OCI-LY3 (cell line): ENCODE measurements around the gene PRMT9.

ENCODE experiments used
- H2AFZ ChIP-seq: fragments of 200-600, 300-600 bp; shearing (Covaris generic); 2 replicates; pipeline ENCODE4 v1.6.0; 2014; ENCODE audit warnings: antibody characterized with exemption, low read depth, low read length
- H3K27ac ChIP-seq: fragments of 200-600, 300-600 bp; sonication (generic); 2 replicates; pipeline ENCODE4 v1.5.1; 2014; ENCODE audit warnings: mild to moderate bottlenecking, low read length, moderate library complexity, mixed read lengths
- H3K27me3 ChIP-seq: fragments of 200-600, 300-600 bp; sonication (generic); 2 replicates; pipeline ENCODE4 v1.6.1; 2014; ENCODE audit warnings: low read depth, low read length, mixed read lengths
- H3K36me3 ChIP-seq: fragments of 200-600, 300-600 bp; sonication (generic); replicated peaks from 2 replicates; pipeline ENCODE3; 2014; ENCODE audit warnings: low read depth, low read length, mixed read lengths
- H3K4me1 ChIP-seq: fragments of 300-600, 200-600 bp; sonication (generic); 2 replicates; pipeline ENCODE4 v1.6.1; 2014; ENCODE audit warnings: low read length, mixed read lengths
- H3K4me2 ChIP-seq: fragments of 200-600, 300-600 bp; sonication (generic); 2 replicates; pipeline ENCODE4 v1.6.1; 2014; ENCODE audit warnings: low read length, mixed read lengths
- H3K4me3 ChIP-seq: fragments of 300-600, 200-600 bp; sonication (generic); 2 replicates; pipeline ENCODE4 v1.5.1; 2014; ENCODE audit warnings: antibody characterized with exemption, mild to moderate bottlenecking, low read length, moderate library complexity
- H3K79me2 ChIP-seq: fragments of 300-600, 200-600 bp; shearing (Covaris generic); 2 replicates; pipeline ENCODE4 v1.6.1; 2014; ENCODE audit warnings: mild to moderate bottlenecking, low read length, mixed read lengths
- H3K9ac ChIP-seq: fragments of 300-600, 200-600 bp; shearing (Covaris generic); 2 replicates; pipeline ENCODE4 v1.6.0; 2014; ENCODE audit warnings: mild to moderate bottlenecking, low read length, moderate library complexity
- H3K9me3 ChIP-seq: fragments of 200-600, 300-600 bp; shearing (Covaris generic); 2 replicates; pipeline ENCODE4 v1.6.1; 2014; ENCODE audit warnings: low read length, mixed read lengths; ENCODE audit not compliant: insufficient read depth
- H4K20me1 ChIP-seq: fragments of 200-600, 300-600 bp; sonication (generic); 2 replicates; pipeline ENCODE4 v1.6.1; 2016; ENCODE audit warnings: low read length, mixed read lengths; ENCODE audit not compliant: insufficient read depth
- CTCF ChIP-seq: fragments of 200-600, 300-600 bp; sonication (generic); IDR thresholded peaks from 2 replicates; pipeline ENCODE4 v1.5.1; 2014; ENCODE audit warnings: antibody characterized with exemption, low read length, low read depth
- EZH2phosphoT487 ChIP-seq: fragments of 200-600 bp; shearing (Covaris generic); IDR thresholded peaks from 2 replicates; pipeline ENCODE4 v1.6.1; 2018; ENCODE audit warnings: antibody characterized with exemption, mixed run types, low read depth

Gene PRMT9

GRCh38 chr4:147691820-147692219 is 7.9 kb upstream of the PRMT9 start:
- H3K27me3 ChIP-seq = 0 out of 2 replicates have a peak, but pooled peaks cover 2% of the 10 kb centered on the region
- no peak overlapping the region for H3K4me3 ChIP-seq
- H2AFZ ChIP-seq = no peak overlapping the region
- no peaks in the 10 kb centered on the region for H3K79me2 ChIP-seq
- H3K9me3 ChIP-seq = no peaks in the 10 kb centered on the region
- no peak overlapping the region for H3K9ac ChIP-seq
- H4K20me1 ChIP-seq = no peaks in the 10 kb centered on the region
- no peaks in the 10 kb centered on the region for H3K36me3 ChIP-seq
- peaks cover 5% of the 10 kb centered on the region for H3K4me1 ChIP-seq
- no peak overlapping the region for H3K4me2 ChIP-seq
- no peak for TF ChIP-seq EZH2phosphoT487
- no peak for TF ChIP-seq CTCF
- no peak overlapping the region for H3K27ac ChIP-seq

GRCh38 chr4:147689067-147689466 is 5.1 kb upstream of the PRMT9 start:
- H3K4me1 ChIP-seq = peaks cover 10% of the 10 kb centered on the region
- no peak for TF ChIP-seq EZH2phosphoT487
- TF ChIP-seq CTCF = no peak
- no peak overlapping the region for H2AFZ ChIP-seq
- no peaks in the 10 kb centered on the region for H3K27me3 ChIP-seq
- no peak overlapping the region for H3K4me3 ChIP-seq
- H3K4me2 ChIP-seq = no peak overlapping the region
- no peaks in the 10 kb centered on the region for H3K9me3 ChIP-seq
- H3K9ac ChIP-seq = no peak overlapping the region
- H4K20me1 ChIP-seq = no peaks in the 10 kb centered on the region
- no peaks in the 10 kb centered on the region; the same call in 1 of the 2 replicates for H3K79me2 ChIP-seq
- no peaks in the 10 kb centered on the region for H3K36me3 ChIP-seq
- H3K27ac ChIP-seq = no peak overlapping the region

GRCh38 chr4:147683188-147683591 is 773 bp downstream of the PRMT9 start:
- H4K20me1 ChIP-seq = 0 out of 2 replicates have a peak, but pooled peaks cover 8% of the 10 kb centered on the region
- H2AFZ ChIP-seq = peak overlapping the region; percentile 97
- H3K9ac ChIP-seq = peak overlapping the region; percentile 78
- no peak for TF ChIP-seq EZH2phosphoT487
- TF ChIP-seq CTCF = no peak
- peaks cover 11% of the 10 kb centered on the region for H3K36me3 ChIP-seq
- peaks cover 40% of the 10 kb centered on the region for H3K79me2 ChIP-seq
- peak overlapping the region; percentile 82 for H3K4me3 ChIP-seq
- no peaks in the 10 kb centered on the region for H3K27me3 ChIP-seq
- H3K4me2 ChIP-seq = peak overlapping the region; percentile 78
- H3K4me1 ChIP-seq = peaks cover 12% of the 10 kb centered on the region
- H3K27ac ChIP-seq = peak overlapping the region; percentile 56
- H3K9me3 ChIP-seq = no peaks in the 10 kb centered on the region

GRCh38 chr4:147682755-147683154 is 1.2 kb downstream of the PRMT9 start:
- 0 out of 2 replicates have a peak, but pooled peaks cover 8% of the 10 kb centered on the region for H4K20me1 ChIP-seq
- H3K27ac ChIP-seq = no peak overlapping the region
- H3K4me1 ChIP-seq = peaks cover 12% of the 10 kb centered on the region
- peak overlapping the region; percentile 78 for H3K9ac ChIP-seq
- H3K27me3 ChIP-seq = no peaks in the 10 kb centered on the region
- H3K79me2 ChIP-seq = peaks cover 40% of the 10 kb centered on the region
- peak overlapping the region; percentile 78 for H3K4me2 ChIP-seq
- no peak overlapping the region for H2AFZ ChIP-seq
- no peak for TF ChIP-seq CTCF
- TF ChIP-seq EZH2phosphoT487 = no peak
- peaks cover 15% of the 10 kb centered on the region for H3K36me3 ChIP-seq
- H3K4me3 ChIP-seq = peak overlapping the region; percentile 82
- H3K9me3 ChIP-seq = no peaks in the 10 kb centered on the region
